Breast epithelium (tissue), 4 donors: ENCODE data around the gene TEF. TPM values are rescaled to one million over a fixed set of nuclear protein-coding genes. Genes with fewer than 3 reads are reported as not detected.

Source experiments
- DNase-seq, 2 donors: peaks; one replicate each; pipeline ENCODE4 v3.0.0-alpha.2; 2019; ENCODE audit warnings: low spot score in 2 of 2
- H3K27ac ChIP-seq, 2 donors: fragments of 200-600 bp; sonication (generic) in 1 of 2; one replicate each; pipeline ENCODE4 v1.5.1; 2016 to 2019; ENCODE audit warnings: mild to moderate bottlenecking in 1 of 2
- H3K27me3 ChIP-seq, 2 donors: fragments of 200-600 bp; sonication (generic) in 1 of 2; one replicate each; pipeline versions ENCODE4 v1.5.1 to v1.6.0; 2017 to 2019; ENCODE audit warnings: control low read depth in 1 of 2, mild to moderate bottlenecking in 1 of 2
- H3K36me3 ChIP-seq: fragments of 200-600 bp; one replicate; pipeline ENCODE4 v1.5.1; 2019
- H3K4me1 ChIP-seq, 2 donors: fragments of 200-600 bp; sonication (generic); one replicate each; pipeline ENCODE4 v1.5.1; 2016 to 2019; ENCODE audit warnings: control low read depth in 1 of 2
- H3K4me3 ChIP-seq, 3 donors: fragments of 200-600 bp; sonication (generic); 1 replicate in 2 of 3; 2 replicates in 1 of 3; pipeline ENCODE4 v1.5.1; 2016 to 2019; ENCODE audit warnings: mild to moderate bottlenecking in 3 of 3, moderate library complexity in 2 of 3
- H3K9me3 ChIP-seq, 2 donors: fragments of 200-600 bp; sonication (generic) in 1 of 2; one replicate each; pipeline ENCODE4 v1.5.1; 2016 to 2019; ENCODE audit warnings: control low read depth in 1 of 2
- CTCF ChIP-seq, 3 donors: fragments of 450-650 bp; IDR thresholded peaks; one replicate each; pipeline ENCODE4 v1.5.1; 2016 to 2017; ENCODE audit warnings: antibody characterized with exemption in 3 of 3, mild to moderate bottlenecking in 3 of 3, moderate library complexity in 3 of 3
- POLR2A ChIP-seq: fragments of 450-650 bp; IDR thresholded peaks from one replicate; pipeline ENCODE4 v1.6.1; 2016; ENCODE audit warnings: antibody characterized with exemption, mild to moderate bottlenecking, moderate library complexity
- POLR2AphosphoS5 ChIP-seq, 3 donors: sonication (generic); formaldehyde crosslinking; IDR thresholded peaks; one replicate each; pipeline ENCODE4 v1.6.1; 2017; ENCODE audit warnings: antibody characterized with exemption in 3 of 3
- intact Hi-C: fragments of 100-400 bp; cut with DNase I; formaldehyde crosslinking; loops from one replicate; pipeline ENCODE4 v1.15.1; 2023; ENCODE audit warnings: low total_unique reads
- total RNA-seq, 3 donors: library from RNA; depleted of rRNA; stranded (reverse); fragments of >200 nt; gene quantifications; one replicate each; pipeline ENCODE4 v1.1.0, GENCODE V29; 2016

TEF gene
- total RNA-seq, 3 donors from 2014 or later: 8.8 to 26.6 (median 15.7) TPM

GRCh38 chr22:41380993-41381328 lies 781 bp upstream of the TEF start:
- TF ChIP-seq CTCF (IDR thresholded peaks at IDR 0.05) (no peak), POLR2A (peak; percentile 76), POLR2AphosphoS5 (IDR thresholded peaks at IDR 0.05) (peak; percentile 89 to 97 (median 96))
- Histone ChIP-seq H3K9me3 (no peaks in the 10 kb centered on the region), H3K36me3 (no peaks in the 10 kb centered on the region), H3K27me3 (no peaks in the 10 kb centered on the region), H3K4me3 (peak overlapping the region; percentile 74 to 86 (median 80)), H3K4me1 (peaks cover 3 to 10% of the 10 kb centered on the region in 2 donors), H3K27ac (peak overlapping the region; percentile 95 to 99)
- DNase-seq: peak in 1 of 2 donors; percentile 87
- intact Hi-C loops: loop anchor here (5.0 kb wide), 1 partner anchor 1404 kb away; no protein-coding TSS in a partner anchor

- Histone ChIP-seq H3K36me3 (no peaks in the 10 kb centered on the region), H3K4me3 (peak overlapping the region; percentile 74 to 86 (median 80)), H3K4me1 (peaks cover 3 to 10% of the 10 kb centered on the region in 2 donors), H3K27me3 (no peaks in the 10 kb centered on the region), H3K9me3 (no peaks in the 10 kb centered on the region), H3K27ac (peak overlapping the region; percentile 95 to 99)
- DNase-seq: peak; percentile 72 to 77
- TF ChIP-seq POLR2A (no peak), POLR2AphosphoS5 (IDR thresholded peaks at IDR 0.05) (no peak), CTCF (IDR thresholded peaks at IDR 0.05) (no peak)
- intact Hi-C loops: loop anchor here (5.0 kb wide), 1 partner anchor 1405 kb away; no protein-coding TSS in a partner anchor
These were observed 396 bp downstream of the TEF start for GRCh38 chr22:41382098-41382578.

- H3K4me1 ChIP-seq: peaks cover 3 to 10% of the 10 kb centered on the region in 2 donors
- peak overlapping the region; percentile 95 to 99 for H3K27ac ChIP-seq
- TF ChIP-seq POLR2AphosphoS5 (IDR thresholded peaks at IDR 0.05) (no peak), POLR2A (no peak), CTCF (IDR thresholded peaks at IDR 0.05) (no peak)
- H3K27me3 ChIP-seq: no peaks in the 10 kb centered on the region
- no peaks in the 10 kb centered on the region for H3K9me3 ChIP-seq
- H3K36me3 ChIP-seq: no peaks in the 10 kb centered on the region
- peak overlapping the region; percentile 74 to 86 (median 80) for H3K4me3 ChIP-seq
- DNase-seq: no peak
- intact Hi-C loops: loop anchor here (5.0 kb wide), 1 partner anchor 1405 kb away; no protein-coding TSS in a partner anchor
These were observed 868 bp downstream of the TEF start for GRCh38 chr22:41382610-41383009.

GRCh38 chr22:41383085-41383484 lies 1.3 kb downstream of the TEF start:
- TF ChIP-seq POLR2A: no peak
- no peak for TF ChIP-seq CTCF (IDR thresholded peaks at IDR 0.05)
- TF ChIP-seq POLR2AphosphoS5 (IDR thresholded peaks at IDR 0.05): no peak
- Histone ChIP-seq H3K36me3 (no peaks in the 10 kb centered on the region), H3K27me3 (no peaks in the 10 kb centered on the region), H3K4me3 (peak overlapping the region; percentile 74 to 86 (median 80)), H3K9me3 (no peaks in the 10 kb centered on the region), H3K4me1 (peaks cover 3 to 10% of the 10 kb centered on the region in 2 donors), H3K27ac (peak overlapping the region; percentile 95 to 99)
- intact Hi-C loops: loop anchor here (5.0 kb wide), 1 partner anchor 1406 kb away; no protein-coding TSS in a partner anchor
- DNase-seq: no peak

GRCh38 chr22:41384128-41384527 lies 2.4 kb downstream of the TEF start:
- no peak for DNase-seq
- Histone ChIP-seq H3K36me3 (no peaks in the 10 kb centered on the region), H3K4me3 (no peak overlapping the region), H3K27ac (peak overlapping the region in 1 of 2 donors; percentile 9), H3K27me3 (no peaks in the 10 kb centered on the region), H3K9me3 (no peaks in the 10 kb centered on the region), H3K4me1 (peaks cover 3 to 10% of the 10 kb centered on the region in 2 donors)
- intact Hi-C loops: loop anchor here (5.0 kb wide), 1 partner anchor 1407 kb away; no protein-coding TSS in a partner anchor
- TF ChIP-seq POLR2AphosphoS5 (IDR thresholded peaks at IDR 0.05) (no peak), CTCF (IDR thresholded peaks at IDR 0.05) (no peak), POLR2A (no peak)
